Ascending aorta (tissue), 2 donors: ENCODE data around the gene POC1A. TPM values are rescaled to one million over a fixed set of nuclear protein-coding genes. Genes with fewer than 3 reads are reported as not detected.

Experiments used
- DNase-seq, 2 donors: peaks; one replicate each; pipeline ENCODE4 v3.0.0-alpha.2; 2019; ENCODE audit warnings: low spot score in 2 of 2
- H3K27ac ChIP-seq, 2 donors: fragments of 200-600 bp; sonication (generic); one replicate each; pipeline ENCODE4 v1.5.1; 2016 to 2017; ENCODE audit warnings: mild to moderate bottlenecking in 1 of 2
- H3K27me3 ChIP-seq: fragments of 200-600 bp; sonication (generic); one replicate; pipeline ENCODE4 v1.5.1; 2017
- H3K36me3 ChIP-seq, 2 donors: fragments of 200-600 bp; sonication (generic); one replicate each; pipeline ENCODE4 v1.5.1; 2016
- H3K4me1 ChIP-seq, 2 donors: fragments of 200-600 bp; sonication (generic); one replicate each; pipeline ENCODE4 v1.5.1; 2016 to 2017; ENCODE audit warnings: mild to moderate bottlenecking in 1 of 2
- H3K4me3 ChIP-seq, 2 donors: fragments of 200-600 bp; sonication (generic); one replicate each; pipeline ENCODE4 v1.5.1; 2016 to 2017; ENCODE audit warnings: mild to moderate bottlenecking in 1 of 2
- H3K9me3 ChIP-seq, 2 donors: fragments of 200-600 bp; sonication (generic); one replicate each; pipeline ENCODE4 v1.5.1; 2016
- intact Hi-C: fragments of 100-400 bp; cut with DNase I; formaldehyde crosslinking; loops from one replicate; pipeline ENCODE4 v1.15.1; 2023
- total RNA-seq: library from RNA; depleted of rRNA; stranded (reverse); fragments of >200 nt; gene quantifications from one replicate; pipeline ENCODE4 v1.1.0, GENCODE V29; 2016
- TF ChIP-seq, protein P1 (sequence below), 3 experiments: fragments of 200-600 bp in 2 of 3; fragments of 450-650 bp in 1 of 3; sonication (generic) in 2 of 3; IDR thresholded peaks; one replicate each; pipeline ENCODE4 v1.5.1; 2016 to 2019; ENCODE audit warnings: antibody characterized with exemption in 3 of 3, mild to moderate bottlenecking in 1 of 3, moderate library complexity in 1 of 3

POC1A gene
- total RNA-seq, 1 donor from 2014 or later = not detected

DNA sequence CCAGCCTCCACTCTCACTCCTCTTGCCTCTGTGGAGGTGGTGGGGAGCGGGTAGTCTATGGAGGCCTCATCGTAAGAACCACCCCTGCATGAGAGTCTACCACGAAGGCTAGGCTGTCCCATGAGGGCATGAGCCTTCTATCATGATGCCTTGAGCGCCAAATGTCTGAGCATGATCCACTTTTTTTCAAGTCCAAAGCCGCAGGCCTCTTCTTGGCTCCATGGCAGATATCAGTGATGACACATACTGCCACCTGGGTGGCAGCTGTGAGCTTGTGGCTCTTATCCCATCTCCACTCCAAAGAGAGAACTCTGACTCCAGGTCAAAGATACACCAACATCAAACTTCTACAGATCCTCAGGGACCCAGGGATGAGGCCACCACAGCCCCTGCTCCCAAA is 13.5 kb downstream of the POC1A start:
- no peaks in the 10 kb centered on the region for H3K4me1 ChIP-seq
- no peaks in the 10 kb centered on the region for H3K27me3 ChIP-seq
- no peak overlapping the region for H3K4me3 ChIP-seq
- TF ChIP-seq, protein P1, sequence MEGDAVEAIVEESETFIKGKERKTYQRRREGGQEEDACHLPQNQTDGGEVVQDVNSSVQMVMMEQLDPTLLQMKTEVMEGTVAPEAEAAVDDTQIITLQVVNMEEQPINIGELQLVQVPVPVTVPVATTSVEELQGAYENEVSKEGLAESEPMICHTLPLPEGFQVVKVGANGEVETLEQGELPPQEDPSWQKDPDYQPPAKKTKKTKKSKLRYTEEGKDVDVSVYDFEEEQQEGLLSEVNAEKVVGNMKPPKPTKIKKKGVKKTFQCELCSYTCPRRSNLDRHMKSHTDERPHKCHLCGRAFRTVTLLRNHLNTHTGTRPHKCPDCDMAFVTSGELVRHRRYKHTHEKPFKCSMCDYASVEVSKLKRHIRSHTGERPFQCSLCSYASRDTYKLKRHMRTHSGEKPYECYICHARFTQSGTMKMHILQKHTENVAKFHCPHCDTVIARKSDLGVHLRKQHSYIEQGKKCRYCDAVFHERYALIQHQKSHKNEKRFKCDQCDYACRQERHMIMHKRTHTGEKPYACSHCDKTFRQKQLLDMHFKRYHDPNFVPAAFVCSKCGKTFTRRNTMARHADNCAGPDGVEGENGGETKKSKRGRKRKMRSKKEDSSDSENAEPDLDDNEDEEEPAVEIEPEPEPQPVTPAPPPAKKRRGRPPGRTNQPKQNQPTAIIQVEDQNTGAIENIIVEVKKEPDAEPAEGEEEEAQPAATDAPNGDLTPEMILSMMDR (IDR thresholded peaks at IDR 0.05) = no peak
- no peaks in the 10 kb centered on the region for H3K36me3 ChIP-seq
- DNase-seq = no peak
- intact Hi-C loops = no loop called here
- H3K9me3 ChIP-seq = no peaks in the 10 kb centered on the region
- H3K27ac ChIP-seq = no peak overlapping the region

- Histone ChIP-seq H3K4me3 (no peak overlapping the region), H3K27ac (peak overlapping the region in 1 of 2 donors; percentile 4), H3K4me1 (no peaks in the 10 kb centered on the region), H3K27me3 (no peaks in the 10 kb centered on the region), H3K36me3 (no peaks in the 10 kb centered on the region), H3K9me3 (no peaks in the 10 kb centered on the region)
- intact Hi-C loops = no loop called here
- TF ChIP-seq, protein P1 (IDR thresholded peaks at IDR 0.05) = no peak
- DNase-seq = no peak
Measured at GRCh38 chr3:52140000-52140399, 14.2 kb downstream of the POC1A start.

DNA sequence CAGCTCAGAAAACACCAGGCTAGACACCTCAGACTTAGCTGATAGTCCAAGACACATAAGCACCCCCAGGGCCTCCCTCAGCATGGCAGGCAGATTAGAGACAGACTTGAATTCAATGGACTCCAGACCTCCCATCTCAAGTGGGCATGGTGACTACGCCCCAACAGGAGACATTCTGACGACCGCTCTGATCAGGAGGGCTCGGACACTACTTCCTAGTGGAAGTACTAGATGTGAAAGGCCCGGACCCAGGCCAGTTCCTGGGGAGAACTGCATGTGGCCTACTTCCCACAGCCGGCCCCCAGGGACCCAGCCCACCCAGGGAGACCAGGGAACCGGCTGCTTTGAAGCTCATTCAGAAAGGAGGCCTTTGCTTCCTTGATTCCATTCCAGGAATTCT is 16.9 kb downstream of the POC1A start:
- TF ChIP-seq, protein P1 (IDR thresholded peaks at IDR 0.05) = no peak
- intact Hi-C loops = no loop called here
- Histone ChIP-seq H3K4me3 (no peak overlapping the region), H3K9me3 (no peaks in the 10 kb centered on the region), H3K27ac (no peak overlapping the region), H3K4me1 (no peaks in the 10 kb centered on the region), H3K36me3 (no peaks in the 10 kb centered on the region), H3K27me3 (no peaks in the 10 kb centered on the region)
- DNase-seq = no peak

GRCh38 chr3:52136513-52136912 is 17.7 kb downstream of the POC1A start:
- no peak for DNase-seq
- Histone ChIP-seq H3K27me3 (no peaks in the 10 kb centered on the region), H3K9me3 (no peaks in the 10 kb centered on the region), H3K4me3 (no peak overlapping the region), H3K27ac (peak overlapping the region; percentile 19 to 33), H3K4me1 (no peaks in the 10 kb centered on the region), H3K36me3 (no peaks in the 10 kb centered on the region)
- TF ChIP-seq, protein P1 (IDR thresholded peaks at IDR 0.05) = no peak
- intact Hi-C loops = no loop called here

DNA sequence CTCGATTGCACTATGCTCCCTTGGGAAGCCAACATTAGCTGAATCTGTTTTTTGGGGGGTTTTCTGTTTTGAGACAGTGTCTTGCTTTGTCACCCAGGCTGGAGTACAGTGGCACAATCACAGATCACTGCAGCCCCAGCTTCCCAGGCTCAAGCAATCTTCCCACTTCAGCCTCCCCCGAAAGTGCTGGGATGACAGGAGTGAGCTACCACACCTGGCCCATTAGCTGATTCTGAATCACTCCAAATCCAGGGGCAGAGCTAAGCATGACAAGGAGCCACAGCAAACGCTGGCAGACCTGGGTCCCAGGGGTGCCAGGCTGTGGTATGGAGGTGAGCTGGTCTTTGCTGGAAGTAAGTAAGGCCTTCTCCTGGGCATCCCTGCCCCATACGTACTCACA is 18.9 kb downstream of the POC1A start:
- H3K4me3 ChIP-seq = no peak overlapping the region
- H3K9me3 ChIP-seq = no peaks in the 10 kb centered on the region
- no peaks in the 10 kb centered on the region for H3K4me1 ChIP-seq
- H3K27ac ChIP-seq = no peak overlapping the region
- DNase-seq = no peak
- intact Hi-C loops = no loop called here
- H3K27me3 ChIP-seq = no peaks in the 10 kb centered on the region
- H3K36me3 ChIP-seq = no peaks in the 10 kb centered on the region
- TF ChIP-seq, protein P1 (IDR thresholded peaks at IDR 0.05) = no peak

- intact Hi-C loops = no loop called here
- DNase-seq = no peak
- no peaks in the 10 kb centered on the region for H3K27me3 ChIP-seq
- H3K4me1 ChIP-seq = no peaks in the 10 kb centered on the region
- no peak overlapping the region for H3K27ac ChIP-seq
- H3K4me3 ChIP-seq = no peak overlapping the region
- H3K9me3 ChIP-seq = no peaks in the 10 kb centered on the region
- TF ChIP-seq, protein P1 (IDR thresholded peaks at IDR 0.05) = no peak
- H3K36me3 ChIP-seq = no peaks in the 10 kb centered on the region
Measured at GRCh38 chr3:52134761-52135160, 19.5 kb downstream of the POC1A start.
